ENCODE results near the gene MYH10.

DNA sequence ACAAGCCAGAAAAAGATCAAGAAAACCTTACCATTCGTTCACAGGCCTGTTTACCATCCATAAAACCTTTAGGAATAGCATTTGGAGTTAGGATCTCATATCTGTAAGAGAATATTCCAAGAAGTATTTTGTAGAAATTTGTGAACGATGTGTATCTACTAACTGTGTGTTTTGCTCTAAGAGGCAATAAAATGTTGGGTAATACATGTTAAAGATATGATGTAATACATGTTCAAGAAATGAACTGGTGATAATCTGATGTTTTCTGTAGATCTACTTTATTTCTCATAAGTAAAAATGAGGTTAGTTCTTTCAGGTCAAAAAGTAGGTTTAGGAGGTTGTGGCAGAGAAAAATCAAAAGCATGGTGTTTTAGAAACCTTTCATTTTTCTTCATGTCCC lies 111.7 kb downstream of the MYH10 start:
- TF ChIP-seq, protein P1, sequence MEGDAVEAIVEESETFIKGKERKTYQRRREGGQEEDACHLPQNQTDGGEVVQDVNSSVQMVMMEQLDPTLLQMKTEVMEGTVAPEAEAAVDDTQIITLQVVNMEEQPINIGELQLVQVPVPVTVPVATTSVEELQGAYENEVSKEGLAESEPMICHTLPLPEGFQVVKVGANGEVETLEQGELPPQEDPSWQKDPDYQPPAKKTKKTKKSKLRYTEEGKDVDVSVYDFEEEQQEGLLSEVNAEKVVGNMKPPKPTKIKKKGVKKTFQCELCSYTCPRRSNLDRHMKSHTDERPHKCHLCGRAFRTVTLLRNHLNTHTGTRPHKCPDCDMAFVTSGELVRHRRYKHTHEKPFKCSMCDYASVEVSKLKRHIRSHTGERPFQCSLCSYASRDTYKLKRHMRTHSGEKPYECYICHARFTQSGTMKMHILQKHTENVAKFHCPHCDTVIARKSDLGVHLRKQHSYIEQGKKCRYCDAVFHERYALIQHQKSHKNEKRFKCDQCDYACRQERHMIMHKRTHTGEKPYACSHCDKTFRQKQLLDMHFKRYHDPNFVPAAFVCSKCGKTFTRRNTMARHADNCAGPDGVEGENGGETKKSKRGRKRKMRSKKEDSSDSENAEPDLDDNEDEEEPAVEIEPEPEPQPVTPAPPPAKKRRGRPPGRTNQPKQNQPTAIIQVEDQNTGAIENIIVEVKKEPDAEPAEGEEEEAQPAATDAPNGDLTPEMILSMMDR (IDR thresholded peaks at IDR 0.05): no peak
- TF ChIP-seq POLR2A (IDR thresholded peaks at IDR 0.05): no peak
- no peak for TF ChIP-seq POLR2AphosphoS5 (IDR thresholded peaks at IDR 0.05; ENCODE audit: insufficient read depth in 1 of 2, low read depth in 1 of 2)
